ENCODE measurements around the gene SPG11.
"Not testable (repeated sequence)": the region's sequence is repeated elsewhere in the genome, so short reads cannot be mapped to it uniquely, and the experiment has no call there.

The SPG11 gene

GRCh38 chr15:44554934-44555723 is 108.3 kb downstream of the SPG11 start:
- no peak for DNase-seq (ENCODE audit: low spot score)
- TF ChIP-seq CTCF (IDR thresholded peaks at IDR 0.05), result no peak
- Histone ChIP-seq H3K27ac (no peak overlapping the region), H3K4me3 (no peak overlapping the region)

- no peak for DNase-seq (ENCODE audit: low spot score)
- Histone ChIP-seq H3K4me3 (no peak overlapping the region), H3K27ac (no peak overlapping the region)
- TF ChIP-seq CTCF (IDR thresholded peaks at IDR 0.05), result no peak
These were observed 112.7 kb downstream of the SPG11 start for GRCh38 chr15:44550734-44551133.

- TF ChIP-seq CTCF (IDR thresholded peaks at IDR 0.05), result no peak
- no peak for DNase-seq (ENCODE audit: low spot score)
- Histone ChIP-seq H3K27ac (no peak overlapping the region), H3K4me3 (no peak overlapping the region)
These were observed 113.2 kb downstream of the SPG11 start for GRCh38 chr15:44550256-44550655.

- not testable (repeated sequence) for DNase-seq (ENCODE audit: low spot score)
These were observed 114.3 kb downstream of the SPG11 start for GRCh38 chr15:44549152-44549551.

GRCh38 chr15:44545913-44546802 is 117.3 kb downstream of the SPG11 start:
- no peak for DNase-seq (ENCODE audit: low spot score)
- Histone ChIP-seq H3K27ac (no peak overlapping the region), H3K4me3 (no peak overlapping the region)
- TF ChIP-seq CTCF (IDR thresholded peaks at IDR 0.05), result no peak

More at GRCh38 chr15:44549152-44549551, 114.3 kb downstream of the SPG11 start:
- not testable (repeated sequence) for H3K4me3 ChIP-seq, H3K27ac ChIP-seq

GRCh38 chr15:44544745-44545144 is 118.7 kb downstream of the SPG11 start:
- H3K27ac ChIP-seq; H3K4me3 ChIP-seq; DNase-seq (ENCODE audit: low spot score): not testable (repeated sequence)

GRCh38 chr15:44542596-44542995 is 120.9 kb downstream of the SPG11 start:
- TF ChIP-seq CTCF (IDR thresholded peaks at IDR 0.05), result no peak
- peak overlapping the region; percentile 3 to 57 for H3K27ac ChIP-seq
- H3K4me3 ChIP-seq, result peak overlapping the region; percentile 8
- DNase-seq (ENCODE audit: low spot score), result no peak
